GM21447 (cell line): ENCODE data around the gene AADACL4.

Experiments used
- ATAC-seq: cut with Tn5 transposase; IDR thresholded peaks from one replicate; pipeline ENCODE4 v1.9.1; 2021; ENCODE audit not compliant: unreplicated experiment

The AADACL4 gene

GRCh38 chr1:12610941-12611340, 32.9 kb upstream of the AADACL4 start:
- ATAC-seq: no peak

GRCh38 chr1:12613180-12613579, 30.7 kb upstream of the AADACL4 start:
- no peak for ATAC-seq

GRCh38 chr1:12614402-12615158, 29.3 kb upstream of the AADACL4 start:
- ATAC-seq: no peak

GRCh38 chr1:12615159-12615864, 28.6 kb upstream of the AADACL4 start:
- no peak for ATAC-seq

GRCh38 chr1:12615865-12616708, 27.8 kb upstream of the AADACL4 start:
- ATAC-seq: no peak

- ATAC-seq: no peak
These were observed 27.0 kb upstream of the AADACL4 start for GRCh38 chr1:12616709-12617373.

GRCh38 chr1:12617511-12617900, 26.4 kb upstream of the AADACL4 start:
- no peak for ATAC-seq

- ATAC-seq: no peak
These were observed 25.8 kb upstream of the AADACL4 start, which contains the start of gene DHRS3 for GRCh38 chr1:12617901-12618660. Gene DHRS3, minus strand, starts transcription at chr1:12618210. Its CDS starts 862 bp downstream, at chr1:12617348.

GRCh38 chr1:12618661-12618964, 25.3 kb upstream of the AADACL4 start:
- ATAC-seq: no peak

GRCh38 chr1:12618965-12619791, 24.7 kb upstream of the AADACL4 start:
- ATAC-seq: no peak

- no peak for ATAC-seq
These were observed 23.9 kb upstream of the AADACL4 start for GRCh38 chr1:12619792-12620487.

GRCh38 chr1:12620488-12620865, 23.4 kb upstream of the AADACL4 start:
- no peak for ATAC-seq

- no peak for ATAC-seq
These were observed 23.0 kb upstream of the AADACL4 start for GRCh38 chr1:12620931-12621330.

- no peak for ATAC-seq
These were observed 22.2 kb upstream of the AADACL4 start for GRCh38 chr1:12621346-12622335.

- no peak for ATAC-seq
These were observed 21.4 kb upstream of the AADACL4 start for GRCh38 chr1:12622506-12622905.

GRCh38 chr1:12625276-12625675, 18.6 kb upstream of the AADACL4 start:
- no peak for ATAC-seq

GRCh38 chr1:12626888-12627287, 17.0 kb upstream of the AADACL4 start:
- no peak for ATAC-seq

GRCh38 chr1:12627296-12627695, 16.6 kb upstream of the AADACL4 start:
- ATAC-seq: no peak
